Mucosa of descending colon (tissue), 3 donors: Measurements from ENCODE around the gene GAK. TPM values are rescaled to one million over a fixed set of nuclear protein-coding genes. Genes with fewer than 3 reads are reported as not detected.
A peak's percentile ranks its signal among the peaks of the same experiment; 100 is the strongest.

Experiments used
- ATAC-seq: fragments of 200-7000 bp; cut with Tn5 transposase; one replicate; pipeline ENCODE4 v1.9.1; 2020; ENCODE audit warnings: mild to moderate bottlenecking, moderate library complexity
- DNase-seq, 3 donors: peaks; one replicate each; pipeline ENCODE4 v3.0.0-alpha.2; 2020
- H3K36me3 ChIP-seq: fragments of 200-600 bp; one replicate; pipeline ENCODE4 v1.8.0; 2021; ENCODE audit warnings: low read depth, mild to moderate bottlenecking
- H3K4me1 ChIP-seq: fragments of 200-600 bp; one replicate; pipeline ENCODE4 v1.8.0; 2021; ENCODE audit warnings: low read depth, mild to moderate bottlenecking
- H3K4me3 ChIP-seq: fragments of 200-600 bp; one replicate; pipeline ENCODE4 v1.8.0; 2021; ENCODE audit warnings: mild to moderate bottlenecking
- H3K9me3 ChIP-seq: fragments of 200-600 bp; one replicate; pipeline ENCODE4 v1.8.0; 2021; ENCODE audit warnings: mild to moderate bottlenecking
- CTCF ChIP-seq: fragments of 200-600 bp; IDR thresholded peaks from one replicate; pipeline ENCODE4 v1.8.0; 2022; ENCODE audit warnings: antibody characterized with exemption, mild to moderate bottlenecking
- intact Hi-C, 2 donors: fragments of 100-400 bp; cut with DNase I in 1 of 2; cut with micrococcal nuclease in 1 of 2; formaldehyde crosslinking; loops; one replicate each; pipeline versions ENCODE4 v1.11.0 to v1.11.1; 2022; cut with DNase I, micrococcal nuclease
- total RNA-seq, 3 donors: library from RNA; stranded (reverse); fragmentation: NEBNext Ultra II Directional in 2 of 3; extraction: Animal tissue kit (Norgen Biotek cat#: 25700) in 2 of 3; gene quantifications; one replicate each; pipeline versions ENCODE4 v1.2.1 to v1.2.4, GENCODE V29; 2021 to 2023
- donor health status: DM: no; HTN: no; CAD: no; lungs with moderate emphysema.
- donor health status: DM: no; HTN: no; CAD: no.
- donor health status: DM: no; HTN: yes; CAD: no.

The GAK gene
- total RNA-seq, 3 donors from 2014 or later = 155 to 259 (median 244) TPM

GRCh38 chr4:972651-973424 lies 40.7 kb upstream of the GAK start:
- intact Hi-C loops = no loop called here
- ATAC-seq = peak; percentile 47

GRCh38 chr4:971666-972500 lies 39.8 kb upstream of the GAK start:
- intact Hi-C loops = no loop called here
- Histone ChIP-seq H3K36me3 (no peaks in the 10 kb centered on the region), H3K9me3 (no peaks in the 10 kb centered on the region), H3K4me3 (peak overlapping the region; percentile 72), H3K4me1 (peaks cover 31% of the 10 kb centered on the region)
- DNase-seq (peak; percentile 94), ATAC-seq (peak; percentile 80)
- no peak for TF ChIP-seq CTCF

More at GRCh38 chr4:972651-973424, 40.7 kb upstream of the GAK start:
- Histone ChIP-seq H3K4me3 (peak overlapping the region; percentile 72), H3K36me3 (no peaks in the 10 kb centered on the region), H3K9me3 (no peaks in the 10 kb centered on the region), H3K4me1 (peaks cover 31% of the 10 kb centered on the region)
- TF ChIP-seq CTCF = no peak
- DNase-seq = peak; percentile 54 to 75 (median 75)

- H3K4me3 ChIP-seq = no peak overlapping the region
- ATAC-seq (peak; percentile 20), DNase-seq (peak in 2 of 3 donors; percentile 49 to 56)
- H3K9me3 ChIP-seq = no peaks in the 10 kb centered on the region
- no peak for TF ChIP-seq CTCF
- peaks cover 31% of the 10 kb centered on the region for H3K4me1 ChIP-seq
- intact Hi-C loops = no loop called here
- no peaks in the 10 kb centered on the region for H3K36me3 ChIP-seq
Measured at GRCh38 chr4:970854-971520, 38.9 kb upstream of the GAK start.

GRCh38 chr4:970046-970745 lies 38.1 kb upstream of the GAK start:
- ATAC-seq = peak; percentile 10
- TF ChIP-seq CTCF = no peak

More at GRCh38 chr4:970046-970745, 38.1 kb upstream of the GAK start:
- H3K4me1 ChIP-seq = peaks cover 31% of the 10 kb centered on the region
- no peaks in the 10 kb centered on the region for H3K9me3 ChIP-seq
- no peaks in the 10 kb centered on the region for H3K36me3 ChIP-seq
- peak; percentile 50 to 67 (median 60) for DNase-seq
- intact Hi-C loops = no loop called here
- no peak overlapping the region for H3K4me3 ChIP-seq
